ENCODE data around the gene CISH.

DNA sequence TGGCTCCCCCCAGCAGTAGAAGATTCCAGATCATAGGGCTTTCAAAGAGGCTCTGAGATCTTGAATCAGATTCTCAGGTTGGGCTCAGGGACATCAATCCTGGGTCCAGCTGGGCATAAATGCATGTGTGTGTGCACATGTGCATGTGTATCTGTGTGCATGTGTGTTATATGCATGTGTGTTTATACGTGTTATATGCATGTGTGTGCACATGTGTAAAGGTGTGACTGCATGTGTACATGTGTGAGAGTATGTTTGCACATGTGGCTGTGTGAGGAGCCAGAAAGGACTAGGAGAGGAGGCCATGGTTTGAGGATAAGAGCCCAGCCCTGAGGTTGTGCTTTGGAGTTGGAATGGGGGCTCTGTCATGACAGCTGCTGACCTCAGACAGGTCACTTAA, 3.6 kb upstream of the CISH start:
- TF ChIP-seq, protein P1, sequence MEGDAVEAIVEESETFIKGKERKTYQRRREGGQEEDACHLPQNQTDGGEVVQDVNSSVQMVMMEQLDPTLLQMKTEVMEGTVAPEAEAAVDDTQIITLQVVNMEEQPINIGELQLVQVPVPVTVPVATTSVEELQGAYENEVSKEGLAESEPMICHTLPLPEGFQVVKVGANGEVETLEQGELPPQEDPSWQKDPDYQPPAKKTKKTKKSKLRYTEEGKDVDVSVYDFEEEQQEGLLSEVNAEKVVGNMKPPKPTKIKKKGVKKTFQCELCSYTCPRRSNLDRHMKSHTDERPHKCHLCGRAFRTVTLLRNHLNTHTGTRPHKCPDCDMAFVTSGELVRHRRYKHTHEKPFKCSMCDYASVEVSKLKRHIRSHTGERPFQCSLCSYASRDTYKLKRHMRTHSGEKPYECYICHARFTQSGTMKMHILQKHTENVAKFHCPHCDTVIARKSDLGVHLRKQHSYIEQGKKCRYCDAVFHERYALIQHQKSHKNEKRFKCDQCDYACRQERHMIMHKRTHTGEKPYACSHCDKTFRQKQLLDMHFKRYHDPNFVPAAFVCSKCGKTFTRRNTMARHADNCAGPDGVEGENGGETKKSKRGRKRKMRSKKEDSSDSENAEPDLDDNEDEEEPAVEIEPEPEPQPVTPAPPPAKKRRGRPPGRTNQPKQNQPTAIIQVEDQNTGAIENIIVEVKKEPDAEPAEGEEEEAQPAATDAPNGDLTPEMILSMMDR (IDR thresholded peaks at IDR 0.05) = no peak
- TF ChIP-seq POLR2A (IDR thresholded peaks at IDR 0.05) = no peak
- no peak for TF ChIP-seq POLR2AphosphoS5 (IDR thresholded peaks at IDR 0.05)
